ENCODE results near the gene MYBBP1A.

DNA sequence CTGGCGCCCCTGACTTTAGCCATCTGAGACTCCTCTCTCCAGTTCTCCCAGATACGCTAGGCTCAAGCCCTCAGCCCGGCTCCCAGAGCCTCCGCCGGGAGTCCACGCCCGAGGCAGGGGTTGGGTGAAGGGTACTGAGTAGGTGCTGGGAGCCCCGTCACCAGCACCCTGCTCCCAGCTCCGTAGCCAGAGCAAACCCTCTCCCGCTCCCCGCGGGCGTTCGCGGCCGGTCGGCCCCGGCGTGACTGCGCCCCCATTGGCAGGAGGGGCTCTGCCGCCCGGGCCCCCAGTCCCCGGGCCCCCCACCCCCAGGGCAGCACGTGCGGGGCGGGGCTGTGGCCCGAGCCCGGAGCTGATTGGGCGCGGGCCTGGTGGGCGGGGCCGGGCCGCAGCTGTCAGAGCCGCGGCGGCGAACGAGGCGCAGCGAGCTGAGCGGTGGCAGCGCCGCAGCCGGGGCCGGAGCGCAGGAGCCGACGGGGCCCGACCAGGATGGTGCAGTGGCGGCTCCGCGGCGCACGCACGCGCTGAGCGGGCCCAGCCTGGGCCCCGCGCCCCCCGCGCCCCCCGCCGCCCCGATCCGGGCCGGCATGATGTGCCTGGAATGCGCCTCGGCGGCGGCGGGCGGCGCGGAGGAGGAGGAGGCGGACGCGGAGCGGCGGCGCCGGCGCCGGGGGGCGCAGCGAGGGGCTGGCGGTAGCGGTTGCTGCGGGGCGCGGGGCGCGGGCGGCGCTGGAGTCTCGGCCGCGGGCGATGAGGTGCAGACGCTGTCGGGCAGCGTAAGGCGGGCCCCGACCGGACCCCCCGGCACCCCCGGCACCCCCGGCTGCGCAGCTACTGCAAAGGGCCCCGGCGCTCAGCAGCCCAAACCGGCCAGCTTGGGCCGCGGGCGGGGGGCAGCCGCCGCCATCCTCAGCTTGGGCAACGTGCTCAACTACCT is 56.5 kb downstream of the MYBBP1A start, which contains the start of gene SPNS2:
- TF ChIP-seq TAF1 (IDR thresholded peaks at IDR 0.05; ENCODE audit: low read depth, low read length) (no peak), POLR2AphosphoS5 (IDR thresholded peaks at IDR 0.05; ENCODE audit: low read depth, low read length) (no peak), POLR2A (IDR thresholded peaks at IDR 0.05; ENCODE audit: low read depth, low read length) (no peak)
